Measurements from ENCODE around the gene ZNF18.
"Not testable (repeated sequence)": the region's sequence is repeated elsewhere in the genome, so short reads cannot be mapped to it uniquely, and the experiment has no call there.

Gene ZNF18

GRCh38 chr17:11986942-11987329, 10.3 kb downstream of the ZNF18 start:
- Histone ChIP-seq H3K27ac (ENCODE audit: low read depth, low read length) (no peak overlapping the region), H3K79me2 (ENCODE audit: control insufficient read depth, insufficient read depth, low read length, unreplicated experiment) (no peaks in the 10 kb centered on the region), H2AFZ (ENCODE audit: low read length, unreplicated experiment) (no peak overlapping the region), H3K4me1 (ENCODE audit: control insufficient read depth, insufficient read depth, low read length, unreplicated experiment) (no peaks in the 10 kb centered on the region), H3K36me3 (ENCODE audit: insufficient read depth, low read length) (peaks cover 18% of the 10 kb centered on the region), H3K27me3 (ENCODE audit: insufficient read depth, low read length) (no peaks in the 10 kb centered on the region), H3K4me3 (ENCODE audit: low read depth, low read length) (no peak overlapping the region)

- Histone ChIP-seq H3K36me3 (ENCODE audit: insufficient read depth, low read length) (peaks cover 18% of the 10 kb centered on the region), H3K27ac (ENCODE audit: low read depth, low read length) (no peak overlapping the region), H3K79me2 (ENCODE audit: control insufficient read depth, insufficient read depth, low read length, unreplicated experiment) (no peaks in the 10 kb centered on the region), H2AFZ (ENCODE audit: low read length, unreplicated experiment) (no peak overlapping the region), H3K4me1 (ENCODE audit: control insufficient read depth, insufficient read depth, low read length, unreplicated experiment) (no peaks in the 10 kb centered on the region), H3K4me3 (ENCODE audit: low read depth, low read length) (no peak overlapping the region), H3K27me3 (ENCODE audit: insufficient read depth, low read length) (no peaks in the 10 kb centered on the region)
These were observed 10.9 kb downstream of the ZNF18 start for GRCh38 chr17:11986179-11986941.

- Histone ChIP-seq H3K79me2 (ENCODE audit: control insufficient read depth, insufficient read depth, low read length, unreplicated experiment) (no peaks in the 10 kb centered on the region), H3K36me3 (ENCODE audit: insufficient read depth, low read length) (peaks cover 18% of the 10 kb centered on the region), H3K27ac (ENCODE audit: low read depth, low read length) (no peak overlapping the region), H3K4me3 (ENCODE audit: low read depth, low read length) (no peak overlapping the region), H3K27me3 (ENCODE audit: insufficient read depth, low read length) (no peaks in the 10 kb centered on the region), H3K4me1 (ENCODE audit: control insufficient read depth, insufficient read depth, low read length, unreplicated experiment) (no peaks in the 10 kb centered on the region), H2AFZ (ENCODE audit: low read length, unreplicated experiment) (no peak overlapping the region)
These were observed 15.4 kb downstream of the ZNF18 start for GRCh38 chr17:11981862-11982261.

GRCh38 chr17:11980813-11981212, 16.5 kb downstream of the ZNF18 start:
- no peak overlapping the region for H3K4me3 ChIP-seq (ENCODE audit: low read depth, low read length)
- H3K27ac ChIP-seq (ENCODE audit: low read depth, low read length), result no peak overlapping the region
- no peak overlapping the region for H2AFZ ChIP-seq (ENCODE audit: low read length, unreplicated experiment)

GRCh38 chr17:11979795-11980194, 17.5 kb downstream of the ZNF18 start:
- H3K27ac ChIP-seq (ENCODE audit: low read depth, low read length), result no peak overlapping the region
- no peaks in the 10 kb centered on the region for H3K79me2 ChIP-seq (ENCODE audit: control insufficient read depth, insufficient read depth, low read length, unreplicated experiment)
- H3K36me3 ChIP-seq (ENCODE audit: insufficient read depth, low read length), result peaks cover 18% of the 10 kb centered on the region
- no peak overlapping the region for H3K4me3 ChIP-seq (ENCODE audit: low read depth, low read length)
- no peaks in the 10 kb centered on the region for H3K27me3 ChIP-seq (ENCODE audit: insufficient read depth, low read length)
- H2AFZ ChIP-seq (ENCODE audit: low read length, unreplicated experiment), result no peak overlapping the region
- no peaks in the 10 kb centered on the region for H3K4me1 ChIP-seq (ENCODE audit: control insufficient read depth, insufficient read depth, low read length, unreplicated experiment)

More at GRCh38 chr17:11980813-11981212, 16.5 kb downstream of the ZNF18 start:
- H3K79me2 ChIP-seq (ENCODE audit: control insufficient read depth, insufficient read depth, low read length, unreplicated experiment), result no peaks in the 10 kb centered on the region
- no peaks in the 10 kb centered on the region for H3K27me3 ChIP-seq (ENCODE audit: insufficient read depth, low read length)
- no peaks in the 10 kb centered on the region for H3K4me1 ChIP-seq (ENCODE audit: control insufficient read depth, insufficient read depth, low read length, unreplicated experiment)
- peaks cover 18% of the 10 kb centered on the region for H3K36me3 ChIP-seq (ENCODE audit: insufficient read depth, low read length)

GRCh38 chr17:11972741-11973140, 24.5 kb downstream of the ZNF18 start:
- H3K4me3 ChIP-seq (ENCODE audit: low read depth, low read length); H3K36me3 ChIP-seq (ENCODE audit: insufficient read depth, low read length); H2AFZ ChIP-seq (ENCODE audit: low read length, unreplicated experiment): not testable (repeated sequence)

GRCh38 chr17:11969565-11969964, 27.7 kb downstream of the ZNF18 start:
- H2AFZ ChIP-seq (ENCODE audit: low read length, unreplicated experiment), result no peak overlapping the region
- H3K36me3 ChIP-seq (ENCODE audit: insufficient read depth, low read length), result no peaks in the 10 kb centered on the region
- no peak overlapping the region for H3K4me3 ChIP-seq (ENCODE audit: low read depth, low read length)
- H3K27me3 ChIP-seq (ENCODE audit: insufficient read depth, low read length), result no peaks in the 10 kb centered on the region
- no peaks in the 10 kb centered on the region for H3K4me1 ChIP-seq (ENCODE audit: control insufficient read depth, insufficient read depth, low read length, unreplicated experiment)
- no peak overlapping the region for H3K27ac ChIP-seq (ENCODE audit: low read depth, low read length)
- H3K79me2 ChIP-seq (ENCODE audit: control insufficient read depth, insufficient read depth, low read length, unreplicated experiment), result no peaks in the 10 kb centered on the region

More at GRCh38 chr17:11972741-11973140, 24.5 kb downstream of the ZNF18 start:
- H3K79me2 ChIP-seq (ENCODE audit: control insufficient read depth, insufficient read depth, low read length, unreplicated experiment); H3K27ac ChIP-seq (ENCODE audit: low read depth, low read length); H3K27me3 ChIP-seq (ENCODE audit: insufficient read depth, low read length); H3K4me1 ChIP-seq (ENCODE audit: control insufficient read depth, insufficient read depth, low read length, unreplicated experiment): not testable (repeated sequence)

GRCh38 chr17:11954936-11955335, 42.3 kb downstream of the ZNF18 start:
- no peaks in the 10 kb centered on the region for H3K36me3 ChIP-seq (ENCODE audit: insufficient read depth, low read length)
- H3K27me3 ChIP-seq (ENCODE audit: insufficient read depth, low read length), result no peaks in the 10 kb centered on the region
- no peak overlapping the region for H3K4me3 ChIP-seq (ENCODE audit: low read depth, low read length)
- no peak overlapping the region for H2AFZ ChIP-seq (ENCODE audit: low read length, unreplicated experiment)
- H3K79me2 ChIP-seq (ENCODE audit: control insufficient read depth, insufficient read depth, low read length, unreplicated experiment), result no peaks in the 10 kb centered on the region
- no peaks in the 10 kb centered on the region for H3K4me1 ChIP-seq (ENCODE audit: control insufficient read depth, insufficient read depth, low read length, unreplicated experiment)
- no peak overlapping the region for H3K27ac ChIP-seq (ENCODE audit: low read depth, low read length)

GRCh38 chr17:11953924-11954323, 43.4 kb downstream of the ZNF18 start:
- H3K79me2 ChIP-seq (ENCODE audit: control insufficient read depth, insufficient read depth, low read length, unreplicated experiment), result no peaks in the 10 kb centered on the region
- no peak overlapping the region for H3K4me3 ChIP-seq (ENCODE audit: low read depth, low read length)
- H2AFZ ChIP-seq (ENCODE audit: low read length, unreplicated experiment), result no peak overlapping the region
- no peaks in the 10 kb centered on the region for H3K36me3 ChIP-seq (ENCODE audit: insufficient read depth, low read length)
- no peaks in the 10 kb centered on the region for H3K27me3 ChIP-seq (ENCODE audit: insufficient read depth, low read length)
- no peaks in the 10 kb centered on the region for H3K4me1 ChIP-seq (ENCODE audit: control insufficient read depth, insufficient read depth, low read length, unreplicated experiment)
- H3K27ac ChIP-seq (ENCODE audit: low read depth, low read length), result no peak overlapping the region

- H3K4me1 ChIP-seq (ENCODE audit: control insufficient read depth, insufficient read depth, low read length, unreplicated experiment), result no peaks in the 10 kb centered on the region
- H2AFZ ChIP-seq (ENCODE audit: low read length, unreplicated experiment), result no peak overlapping the region
- H3K36me3 ChIP-seq (ENCODE audit: insufficient read depth, low read length), result no peaks in the 10 kb centered on the region
- no peak overlapping the region for H3K4me3 ChIP-seq (ENCODE audit: low read depth, low read length)
- no peaks in the 10 kb centered on the region for H3K27me3 ChIP-seq (ENCODE audit: insufficient read depth, low read length)
- no peak overlapping the region for H3K27ac ChIP-seq (ENCODE audit: low read depth, low read length)
- H3K79me2 ChIP-seq (ENCODE audit: control insufficient read depth, insufficient read depth, low read length, unreplicated experiment), result no peaks in the 10 kb centered on the region
These were observed 44.7 kb downstream of the ZNF18 start for GRCh38 chr17:11952610-11953009.

GRCh38 chr17:11950771-11951519, 46.3 kb downstream of the ZNF18 start:
- Histone ChIP-seq H3K4me1 (ENCODE audit: control insufficient read depth, insufficient read depth, low read length, unreplicated experiment) (no peaks in the 10 kb centered on the region), H3K27ac (ENCODE audit: low read depth, low read length) (no peak overlapping the region), H2AFZ (ENCODE audit: low read length, unreplicated experiment) (no peak overlapping the region), H3K4me3 (ENCODE audit: low read depth, low read length) (no peak overlapping the region), H3K79me2 (ENCODE audit: control insufficient read depth, insufficient read depth, low read length, unreplicated experiment) (no peaks in the 10 kb centered on the region), H3K27me3 (ENCODE audit: insufficient read depth, low read length) (no peaks in the 10 kb centered on the region), H3K36me3 (ENCODE audit: insufficient read depth, low read length) (no peaks in the 10 kb centered on the region)
